Osteoblast (primary cell): ENCODE measurements around the gene ESPNL. TPM values are rescaled to one million over a fixed set of nuclear protein-coding genes. Genes with fewer than 3 reads are reported as not detected.

Source experiments
- DNase-seq: peaks from one replicate; pipeline ENCODE4 v3.0.0; 2011; ENCODE audit warnings: low spot score, mixed read lengths; ENCODE audit not compliant: insufficient read length; ENCODE audit errors: missing footprints
- H2AFZ ChIP-seq: 2 replicates; pipeline ENCODE4 v1.6.0; 2011; ENCODE audit warnings: mild to moderate bottlenecking, low read length
- H3K27ac ChIP-seq: 2 replicates; pipeline ENCODE4 v1.5.1; 2011; ENCODE audit warnings: mild to moderate bottlenecking, low read depth, low read length, moderate library complexity
- H3K27me3 ChIP-seq: 2 replicates; pipeline ENCODE4 v1.6.0; 2012; ENCODE audit warnings: mild to moderate bottlenecking, control low read depth, inconsistent platforms, low read length, moderate library complexity; ENCODE audit not compliant: insufficient read depth
- H3K36me3 ChIP-seq: 2 replicates; pipeline ENCODE4 v1.5.1; 2011; ENCODE audit warnings: mild to moderate bottlenecking, low read length, control low read depth, moderate library complexity; ENCODE audit not compliant: insufficient read depth
- H3K4me1 ChIP-seq: 2 replicates; pipeline ENCODE4 v1.5.1; 2011; ENCODE audit warnings: mild to moderate bottlenecking, low read length, control low read depth, moderate library complexity; ENCODE audit not compliant: insufficient read depth
- H3K4me2 ChIP-seq: 2 replicates; pipeline ENCODE4 v1.6.0; 2011; ENCODE audit warnings: mild to moderate bottlenecking, low read length; ENCODE audit not compliant: insufficient read depth
- H3K4me3 ChIP-seq: fragments of 200-600 bp; sonication (generic); 3 replicates; pipeline ENCODE4 v1.5.1; 2012; ENCODE audit warnings: mild to moderate bottlenecking, low read length, inconsistent platforms; ENCODE audit not compliant: insufficient read depth
- H3K79me2 ChIP-seq: 2 replicates; pipeline ENCODE4 v1.6.0; 2012; ENCODE audit warnings: mild to moderate bottlenecking, low read length, control low read depth, inconsistent platforms; ENCODE audit not compliant: insufficient read depth
- H3K9me3 ChIP-seq: 2 replicates; pipeline ENCODE4 v1.5.1; 2011; ENCODE audit warnings: low read depth, low read length, control low read depth
- H4K20me1 ChIP-seq: 2 replicates; pipeline ENCODE4 v1.6.0; 2012; ENCODE audit warnings: mild to moderate bottlenecking, low read length, control low read depth; ENCODE audit not compliant: insufficient read depth
- total RNA-seq: library from RNA; depleted of rRNA; stranded (reverse); fragments of >200 nt; gene quantifications from 2 replicates; pipeline ENCODE4 v1.2.3, GENCODE V29; 2012
- TF ChIP-seq, protein P1 (sequence below): IDR thresholded peaks from 2 replicates; pipeline ENCODE4 v1.5.1; 2011; ENCODE audit warnings: mild to moderate bottlenecking, low read depth, low read length, moderate library complexity; ENCODE audit errors: extremely low read depth

Gene ESPNL
- total RNA-seq, 1 donor = 9.8 TPM

GRCh38 chr2:238082151-238082550, 18.0 kb upstream of the ESPNL start:
- Histone ChIP-seq H3K79me2 (no peaks in the 10 kb centered on the region), H3K4me1 (no peaks in the 10 kb centered on the region), H3K27ac (no peak overlapping the region), H4K20me1 (no peaks in the 10 kb centered on the region), H3K27me3 (no peaks in the 10 kb centered on the region), H3K4me2 (no peak overlapping the region), H3K4me3 (no peak overlapping the region), H3K9me3 (no peaks in the 10 kb centered on the region), H2AFZ (no peak overlapping the region), H3K36me3 (peaks cover 14% of the 10 kb centered on the region)
- DNase-seq = no peak
- TF ChIP-seq, protein P1, sequence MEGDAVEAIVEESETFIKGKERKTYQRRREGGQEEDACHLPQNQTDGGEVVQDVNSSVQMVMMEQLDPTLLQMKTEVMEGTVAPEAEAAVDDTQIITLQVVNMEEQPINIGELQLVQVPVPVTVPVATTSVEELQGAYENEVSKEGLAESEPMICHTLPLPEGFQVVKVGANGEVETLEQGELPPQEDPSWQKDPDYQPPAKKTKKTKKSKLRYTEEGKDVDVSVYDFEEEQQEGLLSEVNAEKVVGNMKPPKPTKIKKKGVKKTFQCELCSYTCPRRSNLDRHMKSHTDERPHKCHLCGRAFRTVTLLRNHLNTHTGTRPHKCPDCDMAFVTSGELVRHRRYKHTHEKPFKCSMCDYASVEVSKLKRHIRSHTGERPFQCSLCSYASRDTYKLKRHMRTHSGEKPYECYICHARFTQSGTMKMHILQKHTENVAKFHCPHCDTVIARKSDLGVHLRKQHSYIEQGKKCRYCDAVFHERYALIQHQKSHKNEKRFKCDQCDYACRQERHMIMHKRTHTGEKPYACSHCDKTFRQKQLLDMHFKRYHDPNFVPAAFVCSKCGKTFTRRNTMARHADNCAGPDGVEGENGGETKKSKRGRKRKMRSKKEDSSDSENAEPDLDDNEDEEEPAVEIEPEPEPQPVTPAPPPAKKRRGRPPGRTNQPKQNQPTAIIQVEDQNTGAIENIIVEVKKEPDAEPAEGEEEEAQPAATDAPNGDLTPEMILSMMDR = no peak

GRCh38 chr2:238082827-238083226, 17.3 kb upstream of the ESPNL start:
- no peaks in the 10 kb centered on the region for H3K9me3 ChIP-seq
- no peaks in the 10 kb centered on the region for H3K27me3 ChIP-seq
- no peaks in the 10 kb centered on the region for H3K79me2 ChIP-seq
- H3K4me1 ChIP-seq = no peaks in the 10 kb centered on the region
- H3K36me3 ChIP-seq = peaks cover 14% of the 10 kb centered on the region
- TF ChIP-seq, protein P1 = no peak
- H3K27ac ChIP-seq = no peak overlapping the region
- no peak for DNase-seq
- H3K4me3 ChIP-seq = no peak overlapping the region
- H3K4me2 ChIP-seq = no peak overlapping the region
- no peak overlapping the region for H2AFZ ChIP-seq
- H4K20me1 ChIP-seq = no peaks in the 10 kb centered on the region

DNA sequence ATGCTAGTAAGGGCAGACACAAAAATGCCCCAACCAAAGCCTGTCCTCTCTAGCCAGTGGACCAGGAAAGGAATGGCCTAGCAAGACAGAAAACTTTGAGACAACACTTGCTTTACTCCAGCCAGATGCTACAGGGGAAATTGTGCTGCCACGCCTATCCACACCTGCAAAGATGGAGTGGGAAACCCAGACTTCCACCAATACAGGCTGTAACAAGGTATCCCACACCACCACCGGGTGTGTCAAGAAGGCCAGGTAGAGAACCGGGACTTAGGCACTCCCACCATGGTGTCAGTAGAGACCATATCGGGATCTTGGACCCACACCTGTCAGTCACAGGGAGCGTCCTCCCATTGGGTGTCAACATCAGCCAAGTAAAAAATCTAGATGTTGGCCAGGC, 16.2 kb upstream of the ESPNL start:
- Histone ChIP-seq H2AFZ (no peak overlapping the region), H4K20me1 (no peaks in the 10 kb centered on the region), H3K36me3 (peaks cover 14% of the 10 kb centered on the region), H3K4me3 (no peak overlapping the region), H3K27ac (no peak overlapping the region), H3K27me3 (no peaks in the 10 kb centered on the region), H3K9me3 (no peaks in the 10 kb centered on the region), H3K4me1 (no peaks in the 10 kb centered on the region), H3K4me2 (no peak overlapping the region), H3K79me2 (no peaks in the 10 kb centered on the region)
- no peak for DNase-seq
- TF ChIP-seq, protein P1 = no peak

GRCh38 chr2:238084761-238085160, 15.4 kb upstream of the ESPNL start:
- Histone ChIP-seq H3K4me1 (no peaks in the 10 kb centered on the region), H4K20me1 (no peaks in the 10 kb centered on the region), H3K36me3 (peaks cover 14% of the 10 kb centered on the region), H3K4me3 (no peak overlapping the region), H3K79me2 (no peaks in the 10 kb centered on the region), H3K4me2 (no peak overlapping the region), H3K9me3 (no peaks in the 10 kb centered on the region), H2AFZ (no peak overlapping the region), H3K27ac (no peak overlapping the region), H3K27me3 (no peaks in the 10 kb centered on the region)
- TF ChIP-seq, protein P1 = no peak
- DNase-seq = no peak
